Inflammatory macrophage treated with lipopolysaccharide for 4 hours (primary cell): ENCODE measurements around the gene MIER1.
"Not testable (repeated sequence)": the region's sequence is repeated elsewhere in the genome, so short reads cannot be mapped to it uniquely, and the experiment has no call there.

Experiments
- DNase-seq: peaks from one replicate; pipeline ENCODE4 v3.0.0-alpha.2; 2020

Gene MIER1

DNA sequence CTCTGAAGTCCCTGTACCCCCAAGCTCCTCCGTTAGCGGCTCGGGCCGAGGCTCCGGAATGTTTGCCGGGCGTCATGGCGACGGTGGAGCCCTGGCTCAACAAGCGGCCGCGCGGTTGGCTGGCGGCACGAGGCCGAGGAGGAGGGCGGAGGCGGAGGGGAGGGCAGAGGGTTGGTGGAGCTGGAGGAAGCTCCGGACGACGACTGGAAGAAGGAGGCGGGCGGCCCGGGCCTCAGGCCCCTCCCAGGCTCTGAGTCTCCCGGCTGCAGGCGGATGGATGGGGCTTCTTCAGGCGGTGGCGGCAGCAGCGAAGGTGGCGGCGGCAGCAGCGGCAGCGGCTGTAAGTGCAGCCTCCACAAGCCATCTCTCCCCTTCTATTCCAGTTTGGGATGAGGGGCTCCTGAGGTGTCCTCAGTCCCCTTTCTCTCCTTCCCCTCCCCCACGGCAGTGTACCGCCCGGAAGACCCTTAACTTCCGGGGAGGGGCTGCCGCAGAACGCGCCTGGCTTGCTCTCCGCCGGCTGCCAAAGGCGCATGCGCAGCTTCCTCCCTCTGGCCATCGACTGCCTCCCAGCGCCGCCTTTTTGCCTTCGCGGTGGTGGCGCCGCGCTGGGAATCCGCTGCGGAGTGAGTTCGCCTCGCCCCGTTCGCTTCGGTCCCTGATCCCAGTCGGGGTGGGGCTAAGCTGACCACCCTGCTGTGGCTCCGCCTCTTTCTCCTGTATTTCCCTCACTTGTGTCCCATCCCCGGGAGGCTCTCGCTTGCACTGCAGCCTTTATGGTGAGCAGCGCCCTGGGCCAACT is at the start of gene MIER1, which contains the start of gene DNAI4:
Gene MIER1 (plus strand): TSS at position 235 of the 802 bp plus-strand sequence. CDS start 39 bp downstream, at position 274.
Gene DNAI4 (minus strand): TSS at position 101 of the 802 bp plus-strand sequence. CDS start 25 bp downstream, at position 76.
- DNase-seq = peak; percentile 99

DNA sequence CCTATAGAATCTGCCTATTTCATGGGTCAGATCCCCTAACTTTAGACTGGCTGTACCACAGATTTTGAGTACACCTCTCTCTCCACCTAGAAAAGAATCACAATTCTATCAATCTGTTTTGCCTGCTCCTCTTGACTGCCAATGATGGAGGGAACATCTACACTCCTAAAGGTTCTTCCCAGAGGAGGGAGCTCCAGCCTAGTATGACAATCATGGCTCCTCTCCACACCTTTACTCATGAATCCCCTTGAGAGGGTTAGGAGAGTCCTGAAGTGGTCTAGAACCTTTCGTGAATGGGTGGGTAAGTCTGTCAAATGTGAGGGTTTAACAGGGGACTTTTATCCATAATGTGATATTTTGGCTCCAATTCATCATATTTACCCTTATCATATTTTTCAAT is 48.1 kb upstream of the MIER1 start:
- DNase-seq = no peak

DNA sequence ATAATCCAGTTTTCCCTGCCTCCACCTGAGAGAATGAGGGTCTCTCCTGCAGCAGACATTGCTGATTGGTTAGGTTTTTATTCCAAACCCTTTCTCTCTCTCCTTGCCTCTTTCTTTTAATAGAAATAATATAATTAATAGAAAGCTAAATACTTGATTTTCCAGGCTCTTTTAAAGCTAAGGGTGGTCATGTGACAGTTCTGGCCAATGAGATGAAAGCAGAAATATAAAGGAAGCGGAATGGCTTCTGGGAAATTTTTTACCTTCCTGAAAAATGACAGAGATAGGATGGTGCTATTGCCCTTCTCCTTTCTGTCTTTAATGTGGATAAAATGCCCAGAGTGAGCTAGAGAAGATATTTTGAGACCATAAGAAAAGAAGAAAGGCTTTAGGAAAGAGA is 35.8 kb upstream of the MIER1 start:
- DNase-seq = no peak

DNA sequence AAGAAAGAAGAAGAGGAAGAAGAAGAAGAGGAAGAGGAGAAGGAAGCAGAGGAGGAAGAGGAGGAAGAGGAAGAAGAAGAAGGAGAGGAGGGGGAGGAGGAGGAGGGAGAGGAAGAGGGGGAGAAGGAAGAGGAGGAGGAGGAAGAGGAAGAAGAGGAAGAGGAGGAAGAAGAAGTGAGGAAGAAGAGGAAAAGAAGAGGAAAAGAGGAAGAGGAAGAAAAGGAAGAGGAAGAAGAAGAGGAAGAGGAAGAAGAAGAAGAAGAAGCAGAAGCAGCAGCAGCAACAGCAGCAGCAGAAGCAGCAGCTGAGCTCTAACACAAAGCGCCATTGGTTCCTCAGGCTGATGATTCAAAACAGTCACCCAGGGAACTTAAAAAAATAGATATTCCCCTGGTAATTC is 34.2 kb upstream of the MIER1 start:
- no peak for DNase-seq

DNA sequence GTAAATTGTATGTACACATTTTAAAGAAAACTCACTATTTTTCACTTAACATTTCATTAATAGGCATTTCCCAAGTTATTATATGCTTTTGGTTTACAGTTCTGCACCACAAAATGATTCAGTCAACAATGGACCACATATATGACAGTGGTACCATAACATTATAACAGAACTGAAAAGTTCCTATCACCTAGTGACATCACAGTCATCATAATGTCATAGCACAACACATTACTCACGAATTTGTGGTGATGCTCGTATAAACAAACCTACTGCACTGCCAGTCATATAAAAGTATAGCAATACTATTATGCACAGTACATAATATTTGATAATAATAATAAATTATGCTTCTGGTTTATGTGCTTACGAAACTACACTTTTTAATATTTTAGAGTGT is 31.1 kb upstream of the MIER1 start:
- no peak for DNase-seq

DNA sequence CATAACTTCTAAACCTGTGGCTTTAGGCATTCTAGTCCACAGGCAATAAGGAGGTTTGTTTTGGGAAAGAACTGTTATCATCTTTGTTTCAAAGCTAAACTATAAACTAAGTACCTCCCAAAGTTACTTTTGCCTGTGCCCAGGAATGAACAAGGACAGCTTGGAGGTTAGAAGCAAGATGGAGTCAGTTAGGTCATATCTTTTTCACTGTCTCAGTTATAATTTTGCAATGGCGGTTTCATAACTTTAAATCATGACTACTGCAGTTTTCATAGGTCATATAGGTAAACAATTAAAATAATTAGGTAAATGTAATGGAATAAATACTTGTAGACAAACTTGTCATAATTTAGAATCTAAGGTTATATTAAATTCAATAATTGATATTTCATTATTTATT is 9.6 kb upstream of the MIER1 start:
- not testable (repeated sequence) for DNase-seq

DNA sequence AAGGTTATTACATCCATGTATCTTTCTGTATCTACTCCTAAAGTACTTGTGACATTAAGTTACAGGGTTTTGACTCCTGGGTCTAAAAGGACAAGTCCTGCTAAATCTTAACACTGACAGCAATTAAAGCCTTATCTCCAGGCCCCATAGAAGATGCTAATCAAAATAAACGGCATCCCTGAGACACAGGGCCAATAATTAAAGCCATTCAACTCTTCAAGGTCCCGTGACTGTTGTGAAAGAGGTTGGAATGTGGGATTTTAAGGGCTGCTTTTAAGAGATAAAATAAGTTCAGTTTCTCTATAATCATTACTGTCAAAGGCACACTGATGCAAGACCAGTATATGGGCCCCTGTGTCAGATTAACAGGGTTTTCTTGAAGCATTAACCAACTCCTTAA is 8.5 kb upstream of the MIER1 start:
- no peak for DNase-seq

DNA sequence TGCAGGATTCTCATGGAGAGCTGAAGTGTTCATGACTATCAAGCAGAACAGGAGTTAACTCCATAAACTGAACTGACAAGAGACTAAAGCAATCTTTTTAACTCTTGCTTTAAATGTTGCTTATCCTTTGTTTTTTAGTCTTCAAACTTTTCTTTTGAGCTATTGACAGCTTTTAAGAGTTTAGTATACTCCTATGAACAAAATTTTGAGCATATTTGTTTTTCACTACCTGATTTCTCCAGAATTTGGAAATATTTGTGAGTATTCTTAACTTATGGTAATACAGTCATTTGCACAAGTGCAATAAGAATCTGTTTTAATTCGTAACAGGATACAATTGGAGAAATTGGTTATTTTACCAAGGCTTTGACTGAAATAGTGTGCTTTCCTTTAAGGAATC is 7.3 kb upstream of the MIER1 start:
- no peak for DNase-seq

DNA sequence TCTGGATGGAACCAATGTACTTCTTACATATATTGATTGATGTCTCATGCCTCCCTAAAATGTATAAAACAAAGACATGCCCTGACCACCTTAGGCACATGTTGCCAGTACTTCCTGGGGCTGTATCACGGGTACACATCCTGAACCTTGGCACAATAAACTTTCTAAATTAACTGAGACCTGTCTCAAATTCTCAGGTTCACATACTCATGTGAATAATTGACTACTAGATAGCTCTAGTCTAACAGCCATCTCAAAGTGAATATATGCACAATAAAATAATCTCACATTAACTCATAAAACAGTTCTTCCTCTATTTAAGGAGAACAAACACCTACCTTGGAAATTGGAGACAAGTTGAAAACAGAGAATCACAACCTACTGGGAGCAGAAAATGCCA is 5.7 kb upstream of the MIER1 start:
- DNase-seq = no peak

DNA sequence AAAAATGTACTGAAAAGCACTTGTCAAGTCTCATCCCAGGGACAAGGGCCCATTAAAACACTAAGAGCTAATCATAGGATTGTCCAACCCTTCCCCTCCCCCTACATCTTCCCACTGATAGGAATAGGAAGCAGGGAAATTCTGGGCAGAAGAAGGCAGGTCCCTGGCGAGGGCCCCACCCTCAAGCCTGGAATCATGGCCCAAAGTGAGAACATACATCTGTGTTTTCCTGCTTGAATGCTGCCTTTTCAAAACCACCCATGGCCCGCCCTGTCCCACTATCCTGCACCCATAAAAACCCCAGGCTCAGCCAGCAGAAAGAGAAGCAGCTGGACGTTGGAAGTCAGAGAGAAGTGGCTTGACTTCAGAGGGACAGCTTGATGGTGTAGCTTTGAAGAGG is 5.0 kb upstream of the MIER1 start:
- DNase-seq = no peak

DNA sequence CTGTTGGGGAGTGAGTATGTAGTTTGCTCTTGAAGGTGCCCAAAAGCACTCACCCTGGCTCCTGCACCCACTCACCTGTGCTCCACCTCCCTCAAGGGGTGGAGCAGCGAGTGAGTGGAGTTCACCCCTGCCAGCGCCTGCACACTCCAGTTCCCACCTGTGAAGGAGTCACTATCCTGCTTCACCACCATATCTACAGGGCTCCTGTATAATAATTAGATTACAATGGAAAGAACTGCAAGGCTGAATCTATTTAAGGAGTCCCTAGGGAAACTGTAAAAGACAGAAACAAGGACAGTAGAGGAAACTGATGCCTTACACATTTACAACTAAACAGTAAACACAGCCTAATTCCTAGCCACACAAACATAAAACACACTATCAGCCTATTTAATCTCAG is 4.2 kb upstream of the MIER1 start:
- DNase-seq = no peak

DNA sequence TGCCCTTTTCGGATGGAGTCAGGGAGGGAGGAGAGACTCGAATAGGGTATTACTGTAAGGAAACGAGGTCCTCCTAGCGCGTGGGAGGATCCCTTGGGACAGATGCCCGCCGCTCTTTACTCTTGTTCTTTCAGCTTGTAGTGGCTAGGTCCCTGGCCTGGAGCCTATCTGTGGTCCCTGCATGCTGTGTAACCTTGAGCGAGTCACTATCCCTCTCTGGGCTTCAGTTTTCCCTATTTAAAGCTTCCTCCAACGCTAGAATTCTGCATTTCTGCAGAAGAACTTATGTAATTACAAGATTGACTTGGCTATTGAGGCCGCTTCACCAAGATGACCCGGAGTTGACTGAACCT is 744 bp downstream of the MIER1 start:
- no peak for DNase-seq

DNA sequence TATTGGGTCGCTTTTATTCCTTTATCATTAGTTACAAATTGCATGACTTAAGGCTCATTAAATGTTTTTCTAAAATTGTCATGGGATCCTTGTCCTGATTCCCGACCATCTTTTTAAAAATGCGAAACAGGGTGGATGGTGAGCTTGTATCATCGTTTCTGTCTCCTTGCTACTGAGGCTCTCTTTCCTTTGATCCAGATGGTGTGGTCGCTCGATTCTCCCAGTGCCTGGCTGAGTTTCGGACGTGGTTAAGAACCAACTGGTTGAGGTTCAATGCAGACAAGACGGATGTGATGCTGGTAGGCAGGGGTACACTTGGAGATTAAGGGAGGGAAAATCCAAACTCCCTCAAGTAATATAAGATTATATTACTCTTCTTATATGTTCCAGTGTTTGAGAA is 1.2 kb downstream of the MIER1 start:
- DNase-seq = no peak

DNA sequence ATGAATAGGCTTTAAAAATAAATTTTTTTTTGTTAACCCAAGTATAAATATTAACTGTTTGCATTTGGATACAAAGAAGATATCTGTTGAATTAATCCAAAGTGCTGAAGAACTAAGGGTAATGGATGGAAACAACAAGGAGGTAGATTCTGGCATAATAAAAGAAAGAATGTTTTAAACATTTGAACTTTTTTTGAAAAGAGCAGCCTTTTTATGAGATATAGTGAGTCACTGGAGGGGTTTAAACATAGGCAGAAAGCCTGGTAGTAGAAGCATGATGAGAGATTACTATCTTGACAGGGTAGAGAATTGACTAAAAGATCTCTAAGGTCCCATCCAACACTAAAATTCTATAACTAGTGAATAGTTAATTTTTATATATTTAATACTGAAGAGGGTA is 2.7 kb downstream of the MIER1 start:
- DNase-seq = no peak

DNA sequence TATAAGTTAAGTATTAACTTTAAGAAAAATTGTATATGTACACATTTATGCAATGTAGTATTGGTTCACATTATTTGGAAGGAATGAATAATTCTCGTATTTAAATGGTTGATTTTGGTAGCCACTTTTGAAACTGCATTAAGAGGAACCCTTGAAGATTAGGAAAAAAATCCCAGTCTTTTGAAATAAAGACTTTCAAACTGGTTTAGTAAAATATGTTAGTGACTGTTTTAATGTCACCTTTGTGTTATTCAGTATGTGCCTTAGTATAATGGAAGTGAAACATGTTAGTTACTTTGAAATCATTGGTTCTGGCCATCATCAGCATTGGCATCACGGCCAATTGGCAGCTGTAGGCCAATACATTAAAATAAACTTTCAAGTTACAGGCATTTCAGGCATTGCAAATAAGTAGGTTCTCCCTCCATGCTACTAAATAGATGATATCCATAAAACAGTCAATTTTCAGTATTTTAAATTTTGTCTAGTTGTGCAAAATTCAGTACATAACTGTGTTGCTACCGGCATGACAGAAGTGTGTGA is 4.4 kb downstream of the MIER1 start:
- peak; percentile 80 for DNase-seq

DNA sequence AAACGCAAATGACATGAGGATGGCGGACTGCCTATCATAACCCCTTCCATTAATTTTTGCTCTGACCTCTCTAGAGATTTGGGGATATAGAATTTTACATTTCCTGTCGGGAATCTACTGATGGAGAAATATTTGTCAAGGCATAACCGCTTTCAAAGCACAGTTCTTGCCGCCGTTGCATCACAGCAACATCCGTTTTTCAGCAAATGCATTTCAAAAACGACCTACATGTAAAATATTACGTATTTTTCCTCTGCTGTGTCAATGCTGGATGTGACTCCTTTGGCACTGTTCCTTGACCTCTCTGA is 4.9 kb downstream of the MIER1 start:
- DNase-seq = no peak

DNA sequence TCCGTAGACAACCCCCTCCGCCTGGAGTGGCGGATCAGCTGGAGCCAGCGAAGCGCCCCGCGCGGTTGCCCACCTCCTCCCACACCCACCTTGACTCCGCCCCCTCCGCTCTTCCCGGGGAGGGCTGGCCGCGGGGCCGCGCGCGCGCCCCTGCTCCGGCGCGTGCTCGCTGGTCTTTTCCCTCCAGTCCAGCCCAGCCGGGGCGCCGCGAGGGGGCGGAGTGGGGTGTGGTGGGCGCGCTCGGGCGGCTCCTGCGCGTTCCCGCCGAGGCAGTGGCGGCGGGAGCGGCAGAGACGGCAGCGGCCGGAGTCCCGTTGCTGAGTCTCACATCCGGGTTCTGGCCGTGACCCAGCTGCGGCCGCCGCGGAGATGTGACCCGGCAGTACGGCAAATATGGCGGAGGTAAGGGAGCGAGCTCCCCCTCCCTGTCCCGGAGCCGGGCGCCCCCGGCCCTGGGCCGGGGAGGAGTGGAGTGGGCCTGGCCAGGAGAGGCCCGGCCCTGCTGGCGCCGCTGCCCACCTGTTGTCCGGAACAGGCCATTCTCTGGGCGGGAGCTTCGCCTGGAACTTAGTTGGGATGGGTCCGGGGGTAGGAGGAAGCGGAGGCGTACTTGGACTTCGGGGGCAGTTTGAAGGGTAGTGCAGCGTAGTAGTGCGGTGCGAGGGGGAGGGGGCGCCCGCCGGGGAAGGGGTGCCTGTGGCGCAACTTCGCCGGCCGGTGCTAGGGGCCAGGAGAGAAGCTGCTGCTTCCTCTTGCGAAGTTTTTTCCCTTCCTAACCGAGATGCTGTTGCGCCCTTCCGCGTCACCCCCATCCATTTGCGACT is 5.4 kb downstream of the MIER1 start:
- peak; percentile 91 for DNase-seq

DNA sequence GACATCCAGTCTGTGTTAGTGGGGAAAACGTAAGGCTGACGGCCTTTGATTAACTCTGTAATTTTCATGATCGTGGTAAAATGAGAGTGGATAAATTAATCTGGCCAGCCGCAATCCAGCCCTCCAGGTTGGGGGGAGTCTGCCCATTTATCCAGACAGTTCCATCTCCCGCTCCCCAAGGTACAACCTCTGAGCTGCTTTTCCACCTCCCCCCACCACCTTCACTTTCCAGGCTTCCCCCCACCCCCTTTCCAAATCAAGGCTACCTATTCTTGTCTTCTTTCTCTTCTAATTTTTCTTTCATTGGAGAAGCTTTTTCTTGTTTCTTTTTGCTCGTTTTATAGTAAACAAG is 6.0 kb downstream of the MIER1 start:
- DNase-seq = no peak

DNA sequence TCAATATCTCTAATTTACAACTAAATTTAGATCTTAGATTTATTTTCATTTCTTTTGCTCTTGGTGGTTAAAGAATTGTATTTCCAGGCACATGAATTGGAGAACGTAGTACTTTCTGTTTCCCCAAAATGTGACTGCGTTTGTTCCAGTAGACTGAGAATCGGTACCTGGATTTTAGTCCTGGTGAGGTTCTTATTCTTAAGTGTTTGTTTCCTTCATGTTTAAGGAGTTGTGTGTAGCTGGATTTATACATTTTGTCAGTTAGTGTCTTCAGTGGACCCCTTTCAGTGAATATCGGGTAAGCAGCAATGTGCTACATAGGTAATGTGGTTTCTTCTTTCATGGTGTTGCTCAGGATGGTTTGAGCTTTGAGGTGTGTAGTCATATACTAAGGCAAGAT is 6.8 kb downstream of the MIER1 start:
- peak; percentile 25 for DNase-seq

DNA sequence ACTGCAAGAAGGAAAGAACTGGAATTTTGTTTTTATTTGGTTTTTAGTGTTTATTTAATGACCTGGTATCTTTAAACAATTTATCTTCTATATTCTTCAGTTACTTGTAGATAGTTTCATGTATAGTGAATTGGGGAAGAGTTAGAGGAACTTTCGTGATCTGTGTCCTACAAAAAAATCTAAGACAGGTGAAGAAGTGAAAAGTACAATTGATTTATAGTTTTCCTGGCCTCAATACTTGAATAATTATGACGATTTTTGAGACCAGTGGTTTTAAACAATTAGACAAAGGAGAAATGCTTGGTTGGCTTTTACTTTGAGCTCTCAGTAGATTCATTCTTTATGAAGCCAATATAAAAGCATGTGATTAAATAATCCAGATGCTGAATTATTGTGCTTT is 7.5 kb downstream of the MIER1 start:
- no peak for DNase-seq

DNA sequence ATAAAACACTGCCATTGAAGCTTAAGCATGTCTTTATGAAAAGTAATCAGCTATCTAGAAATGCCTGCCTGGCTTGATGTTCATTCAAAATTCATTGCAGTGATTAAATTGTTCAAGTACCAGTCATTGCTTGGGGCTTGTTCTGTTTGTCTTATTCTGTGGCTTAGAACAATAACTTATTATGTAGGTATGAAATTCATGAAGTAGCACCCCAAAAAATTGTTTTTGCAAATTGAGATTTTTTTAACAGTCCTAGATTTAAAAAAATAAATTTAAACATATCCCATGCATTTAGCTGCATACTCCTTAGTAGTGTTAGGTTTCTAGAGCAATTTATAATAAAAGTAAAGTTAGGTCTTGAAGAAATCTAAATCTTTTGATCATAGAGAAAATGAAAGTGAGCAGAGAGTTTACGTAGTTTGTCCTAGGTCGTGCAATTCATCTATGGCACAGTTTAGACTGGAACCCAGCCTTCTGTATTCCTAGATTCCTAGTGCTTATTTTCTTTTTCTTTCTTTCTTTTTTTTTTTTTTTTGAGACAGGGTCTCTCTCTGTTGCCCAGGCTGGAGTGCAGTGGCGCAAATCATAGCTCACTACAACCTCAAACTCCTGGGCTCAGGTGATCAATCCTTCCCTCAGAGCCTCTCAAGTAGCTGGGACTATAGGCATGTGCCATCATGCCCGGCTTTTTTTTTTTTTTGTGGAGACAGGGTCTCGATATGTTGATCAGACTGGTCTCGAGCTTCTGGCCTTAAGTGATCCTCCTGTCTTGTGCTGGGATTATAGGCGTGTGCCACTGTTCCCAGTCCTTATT is 9.3 kb downstream of the MIER1 start:
- DNase-seq = peak; percentile 21

DNA sequence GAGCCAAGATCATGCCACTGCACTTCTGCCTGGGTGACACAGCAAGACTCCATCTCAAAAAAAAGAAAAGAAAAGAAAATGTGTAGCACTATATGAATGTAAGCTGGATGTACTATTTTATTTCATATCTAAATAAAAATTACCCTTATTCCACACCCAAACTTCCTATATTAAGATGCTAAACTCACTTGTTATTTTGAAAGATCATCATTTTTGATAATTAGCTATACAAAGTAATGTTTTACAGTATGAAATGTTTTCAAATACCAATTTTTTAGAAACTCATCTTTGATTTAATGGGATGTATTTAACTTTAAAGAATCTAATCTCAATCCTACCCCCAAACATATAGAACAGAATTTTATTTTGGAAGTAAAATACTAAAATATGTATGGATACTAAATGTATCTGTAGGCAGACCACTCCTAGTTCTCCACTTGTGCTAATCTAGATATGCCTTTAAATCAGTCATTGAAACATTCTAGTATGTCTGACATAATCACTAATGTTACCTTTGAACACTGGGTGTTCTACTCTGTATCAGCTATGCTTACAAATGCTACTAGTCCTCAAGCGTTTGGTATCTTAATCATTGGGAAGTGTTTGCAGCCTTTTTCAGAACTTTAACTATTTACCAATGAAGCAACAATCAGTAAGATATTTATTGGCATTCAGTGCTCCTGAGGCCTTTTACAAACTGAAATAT is 12.9 kb downstream of the MIER1 start:
- no peak for DNase-seq

DNA sequence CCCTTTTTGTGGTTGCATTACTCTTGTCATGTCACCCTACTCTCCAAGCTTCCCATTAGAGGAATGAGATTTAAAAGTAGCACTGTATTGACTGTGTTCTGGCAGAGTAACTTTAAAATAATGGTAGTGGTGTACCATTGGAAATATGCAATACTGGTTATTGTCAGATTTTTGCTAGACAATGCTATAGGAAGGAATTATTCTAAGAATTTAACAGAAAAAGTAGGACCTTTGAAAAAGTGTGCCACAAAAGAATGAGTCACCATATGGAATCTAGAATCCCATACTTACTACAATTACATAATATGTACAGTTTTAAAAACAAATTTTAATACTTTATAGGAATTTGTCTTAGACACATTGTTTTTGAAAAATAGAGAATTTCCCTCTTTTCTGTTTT is 13.8 kb downstream of the MIER1 start:
- peak; percentile 13 for DNase-seq
